Chondrocyte (in vitro differentiated cells): ENCODE measurements around the gene FAM20A. TPM values are rescaled to one million over a fixed set of nuclear protein-coding genes. Genes with fewer than 3 reads are reported as not detected.

Source experiments
- DNase-seq: peaks from one replicate; pipeline ENCODE4 v3.0.0; 2021; ENCODE audit warnings: mixed read lengths, low spot score
- H3K27ac Mint-ChIP-seq: one replicate; pipeline ENCODE4 v1.8.0; 2021; ENCODE audit warnings: mild to moderate bottlenecking, moderate library complexity, mixed read lengths; ENCODE audit not compliant: unreplicated experiment
- H3K27me3 Mint-ChIP-seq: 2 replicates; pipeline ENCODE4 v1.8.0; 2021; ENCODE audit warnings: low read depth, mixed read lengths
- H3K36me3 Mint-ChIP-seq: 2 replicates; pipeline ENCODE4 v1.8.0; 2021; ENCODE audit warnings: low read depth, mixed read lengths
- H3K4me1 Mint-ChIP-seq: 2 replicates; pipeline ENCODE4 v1.8.0; 2021; ENCODE audit warnings: low read depth, mild to moderate bottlenecking, mixed read lengths
- H3K4me3 Mint-ChIP-seq: one replicate; pipeline ENCODE4 v1.8.0; 2021; ENCODE audit warnings: mild to moderate bottlenecking, moderate library complexity, mixed read lengths; ENCODE audit not compliant: unreplicated experiment
- H3K9me3 Mint-ChIP-seq: 2 replicates; pipeline ENCODE4 v1.8.0; 2021; ENCODE audit warnings: low read depth, mixed read lengths
- CTCF ChIP-seq: fragments of 200-600 bp; sonication (generic); IDR thresholded peaks from 2 replicates; pipeline ENCODE4 v1.5.0; 2021; ENCODE audit warnings: antibody characterized with exemption, mild to moderate bottlenecking, moderate library complexity
- total RNA-seq: library from RNA; stranded (reverse); gene quantifications from 3 replicates; pipeline ENCODE4 v1.2.1, GENCODE V29; 2021

Gene FAM20A
- total RNA-seq, 1 donor from 2014 or later, result not detected

GRCh38 chr17:68581863-68582645 lies 19.1 kb downstream of the FAM20A start:
- DNase-seq, result no peak
- H3K27ac Mint-ChIP-seq, result no peak overlapping the region
- TF ChIP-seq CTCF, result no peak
- no peaks in the 10 kb centered on the region for H3K36me3 Mint-ChIP-seq
- H3K4me3 Mint-ChIP-seq, result no peak overlapping the region
- no peaks in the 10 kb centered on the region for H3K27me3 Mint-ChIP-seq
- H3K9me3 Mint-ChIP-seq, result peaks cover 4% of the 10 kb centered on the region
- no peaks in the 10 kb centered on the region for H3K4me1 Mint-ChIP-seq

GRCh38 chr17:68580236-68580770 lies 20.9 kb downstream of the FAM20A start:
- Mint-ChIP-seq H3K9me3 (peaks cover 4% of the 10 kb centered on the region), H3K27me3 (no peaks in the 10 kb centered on the region), H3K27ac (no peak overlapping the region), H3K4me1 (no peaks in the 10 kb centered on the region), H3K4me3 (no peak overlapping the region), H3K36me3 (no peaks in the 10 kb centered on the region)
- TF ChIP-seq CTCF, result no peak
- DNase-seq, result no peak

- TF ChIP-seq CTCF, result no peak
- Mint-ChIP-seq H3K27me3 (no peaks in the 10 kb centered on the region), H3K36me3 (no peaks in the 10 kb centered on the region), H3K4me1 (no peaks in the 10 kb centered on the region), H3K4me3 (no peak overlapping the region), H3K27ac (no peak overlapping the region), H3K9me3 (peaks cover 4% of the 10 kb centered on the region)
- no peak for DNase-seq
Measured at GRCh38 chr17:68579194-68579927, 21.8 kb downstream of the FAM20A start.

- H3K9me3 Mint-ChIP-seq, result peaks cover 4% of the 10 kb centered on the region
- no peaks in the 10 kb centered on the region for H3K36me3 Mint-ChIP-seq
- H3K4me1 Mint-ChIP-seq, result no peaks in the 10 kb centered on the region
- no peak overlapping the region for H3K4me3 Mint-ChIP-seq
- H3K27ac Mint-ChIP-seq, result no peak overlapping the region
- no peak for DNase-seq
- H3K27me3 Mint-ChIP-seq, result no peaks in the 10 kb centered on the region
- no peak for TF ChIP-seq CTCF
Measured at GRCh38 chr17:68578236-68578635, 22.9 kb downstream of the FAM20A start.

- no peak for DNase-seq
- no peak for TF ChIP-seq CTCF
- Mint-ChIP-seq H3K27ac (no peak overlapping the region), H3K9me3 (peaks cover 4% of the 10 kb centered on the region), H3K4me3 (no peak overlapping the region), H3K27me3 (no peaks in the 10 kb centered on the region), H3K4me1 (no peaks in the 10 kb centered on the region), H3K36me3 (no peaks in the 10 kb centered on the region)
Measured at GRCh38 chr17:68577497-68577821, 23.7 kb downstream of the FAM20A start.
